Kidney (tissue), 14 donors: ENCODE measurements around the gene CMIP. TPM values are rescaled to one million over a fixed set of nuclear protein-coding genes. Genes with fewer than 3 reads are reported as not detected.

Experiments used
- DNase-seq, 5 donors: peaks; one replicate each; pipeline ENCODE4 v3.0.0-alpha.2; 2013 to 2020
- FAIRE-seq: peaks from 2 replicates; lab custom pipeline; 2012; peaks lifted over from hg19 to GRCh38; lab: Jason Lieb, UNC
- H3K27ac ChIP-seq, 2 donors: one replicate each; pipeline ENCODE4 v1.7.0; 2013; ENCODE audit warnings: low read depth in 2 of 2, low read length in 2 of 2, inconsistent platforms in 1 of 2
- H3K27me3 ChIP-seq: one replicate; pipeline ENCODE4 v1.7.1; 2013; ENCODE audit warnings: low read length, inconsistent platforms; ENCODE audit not compliant: control insufficient read depth, insufficient read depth
- H3K36me3 ChIP-seq, 3 donors: one replicate each; pipeline versions ENCODE4 v1.7.0 to v1.7.1; 2013; ENCODE audit warnings: low read length in 3 of 3, control low read depth in 1 of 3, inconsistent platforms in 1 of 3; ENCODE audit not compliant: insufficient read depth in 3 of 3, control insufficient read depth in 2 of 3
- H3K4me1 ChIP-seq, 3 donors: one replicate each; pipeline versions ENCODE4 v1.7.0 to v1.7.1; 2013; ENCODE audit warnings: low read length in 3 of 3, inconsistent platforms in 1 of 3, low read depth in 1 of 3; ENCODE audit not compliant: control insufficient read depth in 2 of 3, insufficient read depth in 2 of 3
- H3K4me3 ChIP-seq, 3 donors: one replicate each; pipeline versions ENCODE4 v1.7.0 to v1.8.1; 2013; ENCODE audit warnings: low read length in 3 of 3, control low read depth in 1 of 3, inconsistent platforms in 1 of 3
- H3K9ac ChIP-seq, 3 donors: one replicate each; pipeline versions ENCODE4 v1.7.0 to v1.7.1; 2013; ENCODE audit warnings: low read length in 3 of 3, control low read depth in 1 of 3, inconsistent platforms in 1 of 3
- H3K9me3 ChIP-seq, 3 donors: one replicate each; pipeline versions ENCODE4 v1.7.0 to v1.7.1; 2013; ENCODE audit warnings: low read length in 3 of 3, control low read depth in 1 of 3, inconsistent platforms in 1 of 3; ENCODE audit not compliant: control insufficient read depth in 2 of 3, insufficient read depth in 1 of 3
- CTCF ChIP-seq: IDR thresholded peaks from 3 replicates; pipeline ENCODE4 v1.5.1; 2012; ENCODE audit warnings: mild to moderate bottlenecking, moderate library complexity, borderline replicate concordance; ENCODE audit not compliant: insufficient read depth; ENCODE audit errors: extremely low read depth
- intact Hi-C: fragments of 100-400 bp; cut with DNase I; formaldehyde crosslinking; loops from one replicate; pipeline ENCODE4 v1.11.1; 2022
- polyA plus RNA-seq: library from polyadenylated mRNA; stranded (reverse); fragments of 350-450 nt; fragmentation: Illumina TruSeq; extraction: RNeasy Lipid Tissue Mini Kit (QIAGEN cat#74804); gene quantifications from one replicate; pipeline ENCODE4 v1.2.3, GENCODE V29; 2014; ENCODE audit warnings: low read depth, low replicate concordance; ENCODE audit not compliant: insufficient read depth
- total RNA-seq: library from RNA; stranded (reverse); fragmentation: NEBNext Ultra II Directional; extraction: Animal tissue kit (Norgen Biotek cat#: 25700); gene quantifications from one replicate; pipeline ENCODE4 v1.2.1, GENCODE V29; 2021
- donor health status: control.
- donor health status: control.
- donor health status: control.
- donor health status: control.
- donor health status: control.
- donor health status: DM: yes; HTN: yes; CAD: no.
- donor health status: Normal renal cell carcinoma (clear cell type).

The CMIP gene
- total and polyA plus RNA-seq, 2 donors from 2014 or later = 16.6 to 65.7 TPM

- peak in 1 of 5 donors; percentile 64 for DNase-seq
- FAIRE-seq = no peak
- peaks cover 6 to 78% (median 74%) of the 10 kb centered on the region in 3 donors for H3K4me1 ChIP-seq
Observed at GRCh38 chr16:81492965-81493754, 48.6 kb downstream of the CMIP start.

GRCh38 chr16:81493755-81494433 lies 49.3 kb downstream of the CMIP start:
- FAIRE-seq (no peak), DNase-seq (peak; percentile 73 to 95 (median 78))
- Histone ChIP-seq H3K4me1 (peaks cover 6 to 72% (median 71%) of the 10 kb centered on the region in 3 donors), H3K4me3 (no peak overlapping the region), H3K36me3 (no peaks in the 10 kb centered on the region), H3K27ac (peak overlapping the region; percentile 95), H3K9ac (peak overlapping the region in 1 of 3 donors; percentile 62), H3K9me3 (no peaks in the 10 kb centered on the region), H3K27me3 (no peaks in the 10 kb centered on the region)
- intact Hi-C loops = no loop called here
- TF ChIP-seq CTCF = no peak

More at GRCh38 chr16:81492965-81493754, 48.6 kb downstream of the CMIP start:
- H3K4me3 ChIP-seq = no peak overlapping the region
- intact Hi-C loops = no loop called here
- H3K36me3 ChIP-seq = no peaks in the 10 kb centered on the region
- no peaks in the 10 kb centered on the region for H3K9me3 ChIP-seq
- H3K27ac ChIP-seq = peak overlapping the region; percentile 95
- H3K27me3 ChIP-seq = no peaks in the 10 kb centered on the region
- H3K9ac ChIP-seq = peak overlapping the region in 1 of 3 donors; percentile 5
- no peak for TF ChIP-seq CTCF

- no peak for FAIRE-seq
- H3K9me3 ChIP-seq = no peaks in the 10 kb centered on the region
- peaks cover 6 to 68% (median 67%) of the 10 kb centered on the region in 3 donors for H3K4me1 ChIP-seq
- H3K27me3 ChIP-seq = no peaks in the 10 kb centered on the region
- H3K9ac ChIP-seq = peak overlapping the region in 2 of 3 donors; percentile 16 to 62
- H3K4me3 ChIP-seq = no peak overlapping the region
- DNase-seq = peak in 1 of 5 donors; percentile 61
- TF ChIP-seq CTCF = no peak
- intact Hi-C loops = no loop called here
- H3K36me3 ChIP-seq = no peaks in the 10 kb centered on the region
- peak overlapping the region; percentile 95 for H3K27ac ChIP-seq
Observed at GRCh38 chr16:81494434-81494806, 49.8 kb downstream of the CMIP start.
